Germinal center (tissue), 1 donor: ENCODE results near the gene ANKRD31.

Experiments
- DNase-seq: peaks from one replicate; pipeline ENCODE4 v3.0.0; 2012; ENCODE audit warnings: mixed read lengths, low spot score

The ANKRD31 gene

GRCh38 chr5:75037106-75037505, 199.6 kb downstream of the ANKRD31 start:
- DNase-seq = no peak

- no peak for DNase-seq
Observed at GRCh38 chr5:75034137-75034739, 202.4 kb downstream of the ANKRD31 start.

- no peak for DNase-seq
Observed at GRCh38 chr5:75031366-75031765, 205.3 kb downstream of the ANKRD31 start.

GRCh38 chr5:75028090-75028489, 208.6 kb downstream of the ANKRD31 start:
- no peak for DNase-seq

- no peak for DNase-seq
Observed at GRCh38 chr5:75023368-75024159, 213.1 kb downstream of the ANKRD31 start.

- no peak for DNase-seq
Observed at GRCh38 chr5:75021800-75022199, 214.9 kb downstream of the ANKRD31 start.

GRCh38 chr5:75021219-75021618, 215.5 kb downstream of the ANKRD31 start:
- no peak for DNase-seq

GRCh38 chr5:75020016-75020656, 216.5 kb downstream of the ANKRD31 start:
- DNase-seq = no peak

GRCh38 chr5:75018805-75019587, 217.7 kb downstream of the ANKRD31 start:
- DNase-seq = no peak
